ENCODE measurements around the gene P2RY2.

- TF ChIP-seq POLR2A (IDR thresholded peaks at IDR 0.05; ENCODE audit: low read length) (no peak), GATA1 (IDR thresholded peaks at IDR 0.05; ENCODE audit: low read depth, low read length) (no peak)
Measured at GRCh38 chr11:73239571-73240189, 21.6 kb downstream of the P2RY2 start.

Data from erythroblast (primary cell).